DND-41 (cell line): ENCODE results near the gene ACAP3.

Experiments used
- ATAC-seq: fragments of 200-7000 bp; cut with Tn5 transposase; 3 replicates; pipeline ENCODE4 v1.9.1; 2021; ENCODE audit warnings: low read depth; ENCODE audit not compliant: insufficient read depth
- DNase-seq: peaks from one replicate; pipeline ENCODE4 v3.0.0-alpha.2; 2020
- H2AFZ ChIP-seq: 2 replicates; pipeline ENCODE4 v1.6.0; 2012; ENCODE audit warnings: low read depth, low read length
- H3K27ac ChIP-seq: 2 replicates; pipeline ENCODE4 v1.5.1; 2012; ENCODE audit warnings: low read length, inconsistent platforms
- H3K27me3 ChIP-seq: fragments of 200-600 bp; sonication (generic); 2 replicates; pipeline ENCODE4 v1.6.0; 2012; ENCODE audit warnings: low read length, mild to moderate bottlenecking, inconsistent platforms; ENCODE audit not compliant: insufficient read depth, poor library complexity
- H3K36me3 ChIP-seq: 2 replicates; pipeline ENCODE4 v1.5.1; 2012; ENCODE audit warnings: low read length, inconsistent platforms; ENCODE audit not compliant: insufficient read depth
- H3K4me1 ChIP-seq: 2 replicates; pipeline ENCODE4 v1.5.1; 2012; ENCODE audit warnings: mild to moderate bottlenecking, low read length; ENCODE audit not compliant: insufficient read depth
- H3K4me2 ChIP-seq: 2 replicates; pipeline ENCODE4 v1.6.0; 2012; ENCODE audit warnings: mild to moderate bottlenecking, moderate library complexity, low read length, inconsistent platforms; ENCODE audit not compliant: insufficient read depth
- H3K4me3 ChIP-seq, 2 experiments: fragments of 200-600 bp in 1 of 2; shearing (Covaris generic) in 1 of 2; 2 replicates each; pipeline ENCODE4 v1.5.1; 2012 to 2016; ENCODE audit warnings: inconsistent platforms in 2 of 2, low read length in 2 of 2, mild to moderate bottlenecking in 2 of 2, low read depth in 1 of 2, moderate library complexity in 1 of 2
- H3K79me2 ChIP-seq: 2 replicates; pipeline ENCODE4 v1.6.0; 2012; ENCODE audit warnings: low read length, inconsistent platforms; ENCODE audit not compliant: insufficient read depth
- H3K9ac ChIP-seq: 2 replicates; pipeline ENCODE4 v1.6.0; 2012; ENCODE audit warnings: low read depth, mild to moderate bottlenecking, inconsistent platforms, low read length, moderate library complexity
- H3K9me3 ChIP-seq: 2 replicates; pipeline ENCODE4 v1.5.1; 2012; ENCODE audit warnings: low read length, moderate library complexity, mild to moderate bottlenecking, inconsistent platforms; ENCODE audit not compliant: insufficient read depth, severe bottlenecking
- H4K20me1 ChIP-seq: 2 replicates; pipeline ENCODE4 v1.6.0; 2012; ENCODE audit warnings: low read length; ENCODE audit not compliant: insufficient read depth
- CTCF ChIP-seq: IDR thresholded peaks from 2 replicates; pipeline ENCODE4 v1.5.1; 2012; ENCODE audit warnings: borderline replicate concordance, low read length, moderate library complexity, mild to moderate bottlenecking; ENCODE audit not compliant: poor library complexity, severe bottlenecking; ENCODE audit errors: extremely low read depth
- EZH2 ChIP-seq: IDR thresholded peaks from 3 replicates; pipeline ENCODE4 v1.6.1; 2012; ENCODE audit warnings: borderline replicate concordance, low read depth, mild to moderate bottlenecking, moderate library complexity, low read length, inconsistent platforms; ENCODE audit not compliant: severe bottlenecking

The ACAP3 gene

GRCh38 chr1:1335283-1335682, 27.6 kb upstream of the ACAP3 start:
- DNase-seq (no peak), ATAC-seq (0 out of 3 replicates have a peak, but pooled peaks have one; percentile 1)
- no peaks in the 10 kb centered on the region for H3K9me3 ChIP-seq
- no peaks in the 10 kb centered on the region for H3K79me2 ChIP-seq
- H4K20me1 ChIP-seq: peaks cover 48% of the 10 kb centered on the region
- H2AFZ ChIP-seq: no peak overlapping the region
- no peaks in the 10 kb centered on the region for H3K27me3 ChIP-seq
- H3K27ac ChIP-seq: no peak overlapping the region
- peaks cover 20% of the 10 kb centered on the region for H3K36me3 ChIP-seq
- no peak for TF ChIP-seq EZH2
- TF ChIP-seq CTCF: no peak
- no peak overlapping the region for H3K4me2 ChIP-seq
- H3K4me3 ChIP-seq: no peak overlapping the region
- H3K4me1 ChIP-seq: no peaks in the 10 kb centered on the region
- no peak overlapping the region for H3K9ac ChIP-seq

GRCh38 chr1:1334835-1335234, 27.1 kb upstream of the ACAP3 start:
- Histone ChIP-seq H3K79me2 (no peaks in the 10 kb centered on the region), H3K4me3 (no peak overlapping the region), H3K36me3 (peaks cover 18% of the 10 kb centered on the region), H3K4me1 (no peaks in the 10 kb centered on the region), H2AFZ (no peak overlapping the region), H3K9ac (no peak overlapping the region), H3K4me2 (no peak overlapping the region), H4K20me1 (peaks cover 52% of the 10 kb centered on the region), H3K27me3 (no peaks in the 10 kb centered on the region), H3K27ac (no peak overlapping the region), H3K9me3 (no peaks in the 10 kb centered on the region)
- peak; percentile 68 for DNase-seq
- TF ChIP-seq CTCF (no peak), EZH2 (no peak)
- ATAC-seq: peak; percentile 55

- Histone ChIP-seq H2AFZ (no peak overlapping the region), H3K27ac (no peak overlapping the region), H3K4me1 (no peaks in the 10 kb centered on the region), H3K4me2 (no peak overlapping the region), H3K9ac (no peak overlapping the region), H4K20me1 (peaks cover 63% of the 10 kb centered on the region), H3K36me3 (peaks cover 12% of the 10 kb centered on the region), H3K9me3 (no peaks in the 10 kb centered on the region), H3K79me2 (no peaks in the 10 kb centered on the region), H3K27me3 (no peaks in the 10 kb centered on the region), H3K4me3 (no peak overlapping the region)
- TF ChIP-seq CTCF: no peak
- no peak for TF ChIP-seq EZH2
- ATAC-seq: no peak
- no peak for DNase-seq
Measured at GRCh38 chr1:1333551-1334241, 26.0 kb upstream of the ACAP3 start.
